ENCODE data around the gene ERCC8.
"Not testable (repeated sequence)": the region's sequence is repeated elsewhere in the genome, so short reads cannot be mapped to it uniquely, and the experiment has no call there.

ERCC8 gene

GRCh38 chr5:60944904-60945812 lies at the start of gene ERCC8, which contains the start of gene NDUFAF2:
Gene ERCC8, minus strand, starts transcription at chr5:60945070. Its CDS starts 62 bp downstream, at chr5:60945008.
Gene NDUFAF2, plus strand, starts transcription at chr5:60945205. Its CDS starts 51 bp downstream, at chr5:60945256.
- peaks cover 7% of the 10 kb centered on the region for H3K4me1 Mint-ChIP-seq
- TF ChIP-seq, protein P1, sequence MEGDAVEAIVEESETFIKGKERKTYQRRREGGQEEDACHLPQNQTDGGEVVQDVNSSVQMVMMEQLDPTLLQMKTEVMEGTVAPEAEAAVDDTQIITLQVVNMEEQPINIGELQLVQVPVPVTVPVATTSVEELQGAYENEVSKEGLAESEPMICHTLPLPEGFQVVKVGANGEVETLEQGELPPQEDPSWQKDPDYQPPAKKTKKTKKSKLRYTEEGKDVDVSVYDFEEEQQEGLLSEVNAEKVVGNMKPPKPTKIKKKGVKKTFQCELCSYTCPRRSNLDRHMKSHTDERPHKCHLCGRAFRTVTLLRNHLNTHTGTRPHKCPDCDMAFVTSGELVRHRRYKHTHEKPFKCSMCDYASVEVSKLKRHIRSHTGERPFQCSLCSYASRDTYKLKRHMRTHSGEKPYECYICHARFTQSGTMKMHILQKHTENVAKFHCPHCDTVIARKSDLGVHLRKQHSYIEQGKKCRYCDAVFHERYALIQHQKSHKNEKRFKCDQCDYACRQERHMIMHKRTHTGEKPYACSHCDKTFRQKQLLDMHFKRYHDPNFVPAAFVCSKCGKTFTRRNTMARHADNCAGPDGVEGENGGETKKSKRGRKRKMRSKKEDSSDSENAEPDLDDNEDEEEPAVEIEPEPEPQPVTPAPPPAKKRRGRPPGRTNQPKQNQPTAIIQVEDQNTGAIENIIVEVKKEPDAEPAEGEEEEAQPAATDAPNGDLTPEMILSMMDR (IDR thresholded peaks at IDR 0.05), result no peak

GRCh38 chr5:60993875-60994571 lies 49.2 kb upstream of the ERCC8 start:
- Mint-ChIP-seq H3K9me3 (peaks cover 41% of the 10 kb centered on the region), H3K27me3 (ENCODE audit: low read depth, poor library complexity) (no peaks in the 10 kb centered on the region), H3K4me1 (no peaks in the 10 kb centered on the region), H3K4me3 (no peak overlapping the region), H3K36me3 (ENCODE audit: low read depth) (peaks cover 37% of the 10 kb centered on the region), H3K27ac (no peak overlapping the region)
- TF ChIP-seq, protein P1 (IDR thresholded peaks at IDR 0.05), result no peak
- no peak for DNase-seq

More at GRCh38 chr5:60944904-60945812, at the start of gene ERCC8, which contains the start of gene NDUFAF2:
- H3K36me3 Mint-ChIP-seq (ENCODE audit: low read depth), result peaks cover 54% of the 10 kb centered on the region
- H3K27me3 Mint-ChIP-seq (ENCODE audit: low read depth, poor library complexity), result no peaks in the 10 kb centered on the region
- H3K27ac Mint-ChIP-seq, result no peak within 1 kb of the TSS
- peaks cover 47% of the 10 kb centered on the region for H3K9me3 Mint-ChIP-seq
- H3K4me3 Mint-ChIP-seq, result no peak within 1 kb of the TSS
- DNase-seq, result peak; percentile 89

DNA sequence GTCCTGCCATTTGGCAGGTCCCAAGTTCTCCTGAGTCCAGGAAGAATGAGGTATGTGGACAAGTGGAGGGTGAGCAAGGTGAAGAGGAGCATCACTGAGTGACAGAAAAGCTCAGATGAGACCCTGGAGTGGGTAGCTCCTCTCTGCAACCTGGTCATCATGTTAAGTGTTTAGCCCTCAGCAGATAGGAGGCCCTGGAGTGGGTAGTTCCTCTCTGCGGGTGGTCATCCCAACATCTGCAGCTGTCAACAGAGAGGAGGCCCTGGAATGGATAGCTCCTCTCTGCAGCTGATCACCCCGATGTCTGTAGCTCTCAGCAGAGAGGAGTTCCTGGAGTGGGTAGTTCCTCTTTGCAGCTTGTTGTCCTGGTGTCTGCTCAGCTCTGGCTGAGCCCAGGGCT lies 48.6 kb upstream of the ERCC8 start:
- Mint-ChIP-seq H3K9me3 (peaks cover 46% of the 10 kb centered on the region), H3K27me3 (ENCODE audit: low read depth, poor library complexity) (no peaks in the 10 kb centered on the region), H3K4me1 (no peaks in the 10 kb centered on the region), H3K27ac (no peak overlapping the region), H3K4me3 (no peak overlapping the region), H3K36me3 (ENCODE audit: low read depth) (peaks cover 40% of the 10 kb centered on the region)
- TF ChIP-seq, protein P1 (IDR thresholded peaks at IDR 0.05), result no peak
- DNase-seq, result no peak

DNA sequence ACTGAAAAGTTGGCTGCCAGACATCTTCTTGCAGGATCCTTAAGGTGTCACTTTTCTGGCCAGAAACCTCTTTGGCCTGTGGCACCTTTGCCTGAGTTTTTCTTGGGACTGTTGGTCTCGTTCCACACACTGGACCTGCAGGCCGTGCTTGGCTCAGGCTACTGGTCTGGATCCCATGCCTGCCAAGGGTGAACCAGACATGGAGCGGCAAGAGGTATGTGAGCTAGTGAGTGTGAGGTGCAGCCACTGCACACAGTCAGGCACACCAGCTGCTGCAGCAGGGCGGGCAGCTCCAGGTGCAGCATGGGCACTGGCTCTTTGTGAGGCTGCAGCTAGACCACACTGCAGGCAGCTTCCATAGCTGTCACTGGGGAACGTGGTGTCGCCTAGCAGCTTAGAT lies 48.0 kb upstream of the ERCC8 start:
- no peaks in the 10 kb centered on the region for H3K4me1 Mint-ChIP-seq
- peaks cover 51% of the 10 kb centered on the region for H3K9me3 Mint-ChIP-seq

DNA sequence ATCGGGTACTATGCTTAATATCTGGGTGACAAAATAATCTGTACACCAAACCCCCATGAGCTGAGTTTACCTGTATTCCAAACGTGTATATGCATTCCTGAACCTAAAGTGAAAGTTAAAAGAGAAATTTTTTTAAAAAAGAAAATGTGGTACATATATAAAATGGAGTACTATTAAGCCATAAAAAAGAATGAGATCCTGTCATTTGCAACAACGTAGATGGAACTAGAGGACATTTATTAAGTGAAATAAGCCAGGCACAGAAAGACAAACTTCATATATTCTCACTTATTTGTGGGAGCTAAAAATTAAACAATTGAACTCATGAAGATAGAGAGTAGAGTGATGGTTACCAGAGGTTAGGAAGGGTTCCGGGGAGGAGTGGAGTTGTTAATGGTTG lies 44.9 kb upstream of the ERCC8 start:
- DNase-seq, result no peak
- Mint-ChIP-seq H3K9me3 (peaks cover 78% of the 10 kb centered on the region), H3K27me3 (ENCODE audit: low read depth, poor library complexity) (no peaks in the 10 kb centered on the region), H3K4me1 (no peaks in the 10 kb centered on the region), H3K27ac (no peak overlapping the region), H3K4me3 (no peak overlapping the region), H3K36me3 (ENCODE audit: low read depth) (peaks cover 67% of the 10 kb centered on the region)
- TF ChIP-seq, protein P1 (IDR thresholded peaks at IDR 0.05), result no peak

More for the DNA sequence above, 48.0 kb upstream of the ERCC8 start:
- Mint-ChIP-seq H3K27ac (no peak overlapping the region), H3K36me3 (ENCODE audit: low read depth) (peaks cover 46% of the 10 kb centered on the region), H3K4me3 (no peak overlapping the region), H3K27me3 (ENCODE audit: low read depth, poor library complexity) (no peaks in the 10 kb centered on the region)
- TF ChIP-seq, protein P1 (IDR thresholded peaks at IDR 0.05), result no peak
- DNase-seq, result no peak

DNA sequence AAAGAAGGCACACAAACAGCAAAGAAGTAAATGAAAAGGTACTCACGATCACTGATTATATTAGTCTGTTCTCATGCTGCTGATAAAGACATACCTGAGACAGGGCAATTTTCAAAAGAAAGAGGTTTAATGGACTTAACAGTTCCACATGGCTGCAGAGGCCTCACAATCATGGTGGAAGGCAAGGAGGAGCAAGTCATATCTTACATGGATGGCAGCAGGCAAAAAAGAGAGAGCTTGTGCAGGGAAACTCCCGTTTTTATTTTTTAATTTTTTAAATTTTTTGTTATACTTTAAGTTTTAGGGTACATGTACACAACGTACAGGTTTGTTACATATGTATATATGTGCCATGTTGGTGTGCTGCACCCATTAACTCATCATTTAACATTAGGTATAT lies 37.3 kb upstream of the ERCC8 start:
- not testable (repeated sequence) for DNase-seq; H3K27me3 Mint-ChIP-seq (ENCODE audit: low read depth, poor library complexity); H3K4me3 Mint-ChIP-seq; H3K4me1 Mint-ChIP-seq; H3K27ac Mint-ChIP-seq
- Mint-ChIP-seq H3K36me3 (ENCODE audit: low read depth) (peaks cover 50% of the 10 kb centered on the region), H3K9me3 (peaks cover 58% of the 10 kb centered on the region)

All from nephron progenitor cell (in vitro differentiated cells).